Left kidney (tissue), 2 donors: ENCODE results near the gene CDC5L. TPM values are rescaled to one million over a fixed set of nuclear protein-coding genes. Genes with fewer than 3 reads are reported as not detected.

Source experiments
- DNase-seq: peaks from one replicate; pipeline ENCODE4 v3.0.0-alpha.2; 2013
- polyA plus RNA-seq: library from polyadenylated mRNA; unstranded; fragments of 120-200 nt; gene quantifications from one replicate; pipeline ENCODE4 v1.2.1, GENCODE V29; 2013; ENCODE audit not compliant: insufficient read length

Gene CDC5L
- polyA plus RNA-seq, 1 donor: 43.7 TPM

GRCh38 chr6:44367681-44368080, 19.8 kb upstream of the CDC5L start:
- DNase-seq: no peak

- DNase-seq: no peak
These were observed 14.5 kb upstream of the CDC5L start for GRCh38 chr6:44373051-44373450.

- no peak for DNase-seq
These were observed 13.7 kb upstream of the CDC5L start for GRCh38 chr6:44373787-44374186.

DNA sequence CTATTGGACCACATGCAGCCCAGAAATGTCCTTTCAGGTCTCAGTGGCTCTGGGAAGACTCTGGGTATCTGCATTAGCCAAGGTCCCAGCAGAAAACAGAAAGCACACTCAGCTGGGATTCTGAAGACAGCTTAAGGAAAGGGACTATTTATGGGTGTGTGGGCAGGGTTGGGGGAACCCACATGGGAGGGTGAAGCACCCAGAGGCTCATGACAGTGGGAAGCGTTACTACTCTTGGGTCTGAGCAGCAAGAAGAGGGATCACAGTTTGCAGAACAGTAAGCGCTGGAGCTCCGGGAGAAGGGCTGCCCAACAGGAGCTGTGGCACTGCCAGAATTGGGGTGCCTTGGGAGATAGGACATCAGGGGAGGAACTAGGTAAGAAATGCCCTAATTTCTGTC, 12.4 kb upstream of the CDC5L start:
- DNase-seq: no peak

DNA sequence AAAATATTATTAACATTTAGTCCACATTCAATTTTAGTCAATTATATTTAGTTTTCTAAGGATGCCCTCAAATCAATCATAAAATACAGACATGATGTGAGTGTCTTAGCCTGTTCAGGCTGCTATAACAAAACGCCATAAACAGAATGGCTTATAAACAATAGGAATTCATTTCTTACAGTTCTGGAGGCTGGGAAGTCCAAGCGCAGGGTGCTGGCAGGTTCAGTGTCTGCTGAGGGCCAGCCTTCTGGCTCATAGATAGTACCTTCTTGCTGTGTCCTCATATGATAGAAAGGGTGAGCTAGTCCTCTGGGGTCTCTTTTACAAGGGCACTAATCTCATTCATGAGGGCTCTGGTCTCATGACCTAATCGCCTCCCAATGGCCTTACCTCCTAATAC, 10.0 kb upstream of the CDC5L start:
- no peak for DNase-seq

- no peak for DNase-seq
These were observed 9.5 kb upstream of the CDC5L start for GRCh38 chr6:44377971-44378370.

DNA sequence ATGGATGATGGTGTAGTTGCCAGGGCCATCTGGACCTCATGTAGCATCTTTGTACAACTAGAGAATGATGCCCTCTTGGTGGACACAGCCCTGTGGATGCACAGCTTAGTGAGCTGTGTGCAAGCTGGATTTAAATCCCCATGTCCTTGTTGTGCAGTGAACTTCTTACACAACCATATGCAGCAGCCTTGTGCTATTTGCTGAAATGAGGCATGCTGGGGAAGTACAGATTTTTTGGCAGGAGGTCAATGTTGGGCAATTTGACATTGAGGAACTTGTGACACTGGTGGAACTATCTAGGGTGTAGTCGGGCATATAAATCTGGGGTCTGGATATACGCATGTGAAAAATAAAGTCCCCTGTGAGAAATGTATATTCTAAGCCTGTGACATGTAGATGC, 5.8 kb upstream of the CDC5L start:
- DNase-seq: no peak

DNA sequence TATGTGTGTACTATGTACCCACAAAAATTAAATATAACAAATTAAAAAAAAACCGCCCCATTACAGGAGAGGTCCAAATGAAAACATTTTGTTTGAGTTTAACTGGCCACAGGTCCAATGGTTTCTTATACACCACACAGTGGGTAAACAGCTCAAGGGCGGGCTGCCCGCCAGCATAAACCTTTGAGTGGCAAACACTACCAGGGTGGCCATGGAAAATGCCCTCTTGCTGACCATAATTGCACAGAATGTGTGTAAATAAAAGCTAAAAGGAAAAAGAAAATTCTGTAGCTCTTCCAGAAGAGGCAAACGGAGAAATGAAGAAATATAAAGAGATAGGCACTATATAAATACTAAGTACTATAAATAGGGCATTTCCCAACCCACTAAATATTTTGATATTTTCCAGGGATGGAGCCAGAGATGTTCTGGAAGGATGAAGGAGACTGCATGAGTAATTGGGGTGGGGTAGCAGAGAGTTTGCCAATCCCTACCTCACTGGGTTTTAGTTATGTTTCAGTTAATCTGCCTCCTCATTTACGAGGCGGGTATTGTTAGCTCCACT, 1.1 kb upstream of the CDC5L start:
- no peak for DNase-seq

- DNase-seq: no peak
These were observed 569 bp upstream of the CDC5L start for GRCh38 chr6:44386929-44387345.

DNA sequence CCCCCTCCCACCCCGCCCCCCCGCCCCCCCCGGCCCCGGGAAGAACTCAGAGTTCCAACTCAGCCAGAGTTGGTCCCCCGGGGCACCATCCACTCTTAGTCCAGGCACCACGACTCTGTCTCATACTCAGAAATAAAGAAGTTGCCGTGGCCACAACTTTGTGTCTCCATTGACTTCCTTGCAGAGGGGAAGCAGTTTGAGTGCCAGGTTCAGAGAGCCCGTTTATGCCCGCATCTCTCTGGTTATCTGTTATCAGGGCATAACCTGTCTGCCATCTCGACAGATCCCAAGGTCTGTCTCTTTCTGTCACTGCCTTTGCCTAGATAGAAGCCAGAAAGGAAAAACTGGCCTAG, 605 bp downstream of the CDC5L start:
- DNase-seq: no peak

DNA sequence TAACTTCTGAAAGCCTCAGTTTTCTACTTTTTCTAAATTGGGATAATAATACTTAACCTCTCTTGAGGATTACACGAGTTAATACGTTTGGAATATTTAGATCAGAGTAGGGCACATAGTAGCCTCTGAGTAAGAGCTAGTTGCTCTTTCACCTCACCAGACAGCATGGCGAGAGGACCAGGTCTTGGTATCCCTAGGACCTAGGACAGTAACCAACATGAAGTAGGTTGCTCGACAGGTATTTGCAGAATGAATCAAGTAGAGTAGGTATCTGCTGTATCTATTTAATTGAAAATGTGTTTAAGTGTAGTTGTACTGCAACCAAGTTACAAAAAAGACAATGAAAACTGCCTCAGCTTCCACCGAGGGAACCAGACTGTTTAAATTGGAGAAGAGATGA, 1.4 kb downstream of the CDC5L start:
- no peak for DNase-seq

- DNase-seq: no peak
These were observed 2.7 kb downstream of the CDC5L start for GRCh38 chr6:44390158-44390683.

- no peak for DNase-seq
These were observed 8.0 kb downstream of the CDC5L start for GRCh38 chr6:44395501-44395900.

GRCh38 chr6:44396968-44397367, 9.5 kb downstream of the CDC5L start:
- DNase-seq: no peak

DNA sequence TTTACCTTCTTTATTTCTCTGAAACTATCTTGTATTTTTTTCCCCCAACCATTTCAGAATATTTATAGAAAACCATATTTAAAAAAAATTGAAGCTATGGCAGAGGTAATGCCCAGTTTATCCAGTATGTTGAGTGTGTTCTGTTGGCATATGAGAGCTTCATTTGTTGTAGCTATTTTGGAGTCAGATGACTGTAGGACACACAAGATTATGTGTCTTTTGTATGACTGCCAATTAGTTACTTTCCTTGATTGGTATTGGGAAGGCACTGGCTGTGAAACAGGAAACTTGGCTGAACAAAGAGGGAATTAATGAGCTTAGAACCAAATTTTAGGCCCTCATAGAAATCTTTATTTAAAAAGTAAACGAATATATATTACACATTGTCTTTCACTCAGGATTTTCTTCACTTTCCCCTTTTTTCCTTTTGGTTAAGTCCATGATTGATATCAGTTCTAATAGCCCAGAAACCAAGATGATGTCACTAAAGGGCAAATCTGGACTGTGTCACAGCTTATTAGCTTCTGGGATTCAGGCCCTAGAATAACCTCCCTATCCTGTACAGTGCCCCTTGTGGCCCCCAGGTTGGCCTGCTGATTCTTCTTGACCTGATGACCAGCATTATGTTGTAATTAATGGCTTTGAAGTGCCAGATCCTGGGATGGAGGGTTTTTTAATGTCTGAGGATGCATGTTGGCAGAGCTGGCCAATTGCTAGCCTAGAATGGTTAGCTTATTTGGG, 10.1 kb downstream of the CDC5L start:
- DNase-seq: no peak

- no peak for DNase-seq
These were observed 12.5 kb downstream of the CDC5L start for GRCh38 chr6:44399991-44400390.

- no peak for DNase-seq
These were observed 13.1 kb downstream of the CDC5L start for GRCh38 chr6:44400572-44400971.

- no peak for DNase-seq
These were observed 13.6 kb downstream of the CDC5L start for GRCh38 chr6:44401138-44401537.

GRCh38 chr6:44404022-44404714, 16.7 kb downstream of the CDC5L start:
- no peak for DNase-seq

- DNase-seq: no peak
These were observed 17.2 kb downstream of the CDC5L start for GRCh38 chr6:44404715-44405099.

- no peak for DNase-seq
These were observed 20.6 kb downstream of the CDC5L start for GRCh38 chr6:44407951-44408670.

GRCh38 chr6:44409207-44409794, 21.8 kb downstream of the CDC5L start:
- DNase-seq: no peak
